Left ventricle myocardium superior (tissue), 1 donor: ENCODE results near the gene GPR78. TPM values are rescaled to one million over a fixed set of nuclear protein-coding genes. Genes with fewer than 3 reads are reported as not detected.

ENCODE experiments used
- ATAC-seq: fragments of 200-7000 bp; cut with Tn5 transposase; one replicate; pipeline ENCODE4 v1.9.1; 2020; ENCODE audit warnings: mild to moderate bottlenecking, moderate library complexity
- DNase-seq: peaks from one replicate; pipeline ENCODE4 v3.0.0-alpha.2; 2020
- intact Hi-C: fragments of 100-400 bp; cut with micrococcal nuclease; formaldehyde crosslinking; loops from one replicate; pipeline ENCODE4 v1.11.0; 2022
- long read RNA-seq: library from polyadenylated mRNA; unstranded; transcript quantifications from one replicate; pipeline ENCODE4 v2.0.0, GENCODE V29; 2021
- total RNA-seq: library from RNA; stranded (reverse); fragmentation: NEBNext Ultra II Directional; extraction: Animal tissue kit (Norgen Biotek cat#: 25700); gene quantifications from one replicate; pipeline ENCODE4 v1.2.1, GENCODE V29; 2021
- donor health status: DM: no; HTN: yes; CAD: no; lungs with severe emphysema.

The GPR78 gene, protein sequence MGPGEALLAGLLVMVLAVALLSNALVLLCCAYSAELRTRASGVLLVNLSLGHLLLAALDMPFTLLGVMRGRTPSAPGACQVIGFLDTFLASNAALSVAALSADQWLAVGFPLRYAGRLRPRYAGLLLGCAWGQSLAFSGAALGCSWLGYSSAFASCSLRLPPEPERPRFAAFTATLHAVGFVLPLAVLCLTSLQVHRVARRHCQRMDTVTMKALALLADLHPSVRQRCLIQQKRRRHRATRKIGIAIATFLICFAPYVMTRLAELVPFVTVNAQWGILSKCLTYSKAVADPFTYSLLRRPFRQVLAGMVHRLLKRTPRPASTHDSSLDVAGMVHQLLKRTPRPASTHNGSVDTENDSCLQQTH
- total RNA-seq: not detected
- long read RNA-seq, partial matches to known transcripts: 0 of 1 reads
- long read RNA-seq, other reads (novel, unspliced or antisense): 1 of 1 reads

GRCh38 chr4:8580321-8581093 lies at the start of gene GPR78:
Gene GPR78 (plus strand): TSS chr4:8580392. CDS start chr4:8580983, 591 bp downstream.
- intact Hi-C loops: no loop called here
- DNase-seq (peak; percentile 81), ATAC-seq (peak; percentile 95)

GRCh38 chr4:8532245-8532781 lies 47.9 kb upstream of the GPR78 start:
- intact Hi-C loops: no loop called here

GRCh38 chr4:8533274-8533865 lies 46.8 kb upstream of the GPR78 start:
- no peak for ATAC-seq
- intact Hi-C loops: no loop called here
- no peak for DNase-seq

More at GRCh38 chr4:8532245-8532781, 47.9 kb upstream of the GPR78 start:
- DNase-seq (no peak), ATAC-seq (no peak)

GRCh38 chr4:8534129-8534528 lies 46.1 kb upstream of the GPR78 start:
- no peak for ATAC-seq
- intact Hi-C loops: no loop called here
- DNase-seq: no peak

DNA sequence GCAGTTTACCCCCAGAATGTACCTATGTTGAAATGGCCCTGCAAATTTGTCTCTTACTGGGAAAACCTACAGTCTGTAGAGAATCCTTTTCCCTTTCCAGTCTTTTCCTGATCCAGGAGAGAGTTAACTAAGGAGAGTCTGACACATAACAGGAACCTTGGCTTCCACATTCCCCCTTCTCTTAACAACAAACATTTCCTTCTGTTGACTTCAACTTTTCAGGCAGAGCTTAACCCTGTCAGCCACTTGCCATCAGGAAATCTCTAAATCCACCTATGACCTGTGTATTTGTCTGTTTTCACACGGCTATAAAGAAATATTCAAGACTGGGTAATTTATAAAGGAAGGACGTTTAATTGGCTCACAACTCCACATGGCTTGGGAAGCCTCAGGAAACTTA lies 45.6 kb upstream of the GPR78 start:
- DNase-seq: no peak
- no peak for ATAC-seq
- intact Hi-C loops: no loop called here

DNA sequence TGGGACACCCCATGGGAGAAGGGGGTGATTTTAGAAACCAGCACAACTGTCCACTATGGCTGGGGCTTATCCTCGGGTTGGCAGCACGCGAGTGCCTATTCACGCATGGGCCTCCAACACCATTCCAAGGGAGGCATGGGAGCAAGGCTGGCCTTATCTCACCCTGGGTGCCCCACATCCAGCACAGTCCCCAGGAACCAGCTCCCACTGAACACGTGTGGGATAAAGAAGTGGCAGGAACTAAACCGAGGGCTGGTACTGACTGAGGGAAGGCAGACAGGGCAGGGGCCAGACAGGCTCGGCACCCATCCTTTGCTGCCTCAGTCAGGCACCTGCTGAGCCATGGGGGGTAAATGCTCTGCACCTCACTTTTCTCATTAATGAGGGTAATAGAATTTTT lies 43.7 kb upstream of the GPR78 start:
- ATAC-seq (no peak), DNase-seq (peak; percentile 9)
- intact Hi-C loops: no loop called here

DNA sequence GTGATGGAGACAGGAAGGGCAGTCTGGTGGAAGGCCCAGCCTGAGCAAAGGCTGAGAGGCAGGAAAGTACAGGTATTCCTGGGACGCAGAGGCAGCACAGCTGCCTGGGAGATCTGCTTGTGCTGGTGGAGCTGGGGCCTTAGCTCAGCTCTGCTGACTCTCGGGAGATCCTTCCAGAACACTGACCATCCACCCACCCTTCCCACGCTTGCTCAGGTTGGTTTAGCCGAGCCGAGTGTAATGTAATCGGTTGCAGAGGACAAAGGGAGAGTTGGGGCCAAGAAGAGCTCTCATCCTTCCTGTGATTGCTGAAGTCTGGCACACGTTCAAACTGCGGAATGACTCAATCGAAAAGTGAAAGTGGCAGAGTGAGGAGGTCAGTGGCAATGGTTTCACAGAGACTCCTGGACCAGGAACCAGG lies 43.1 kb upstream of the GPR78 start:
- ATAC-seq: peak; percentile 74
- DNase-seq: peak; percentile 23
- intact Hi-C loops: no loop called here

- intact Hi-C loops: no loop called here
- DNase-seq: peak; percentile 16
- ATAC-seq: no peak
Measured at GRCh38 chr4:8538076-8538702, 42.0 kb upstream of the GPR78 start.

DNA sequence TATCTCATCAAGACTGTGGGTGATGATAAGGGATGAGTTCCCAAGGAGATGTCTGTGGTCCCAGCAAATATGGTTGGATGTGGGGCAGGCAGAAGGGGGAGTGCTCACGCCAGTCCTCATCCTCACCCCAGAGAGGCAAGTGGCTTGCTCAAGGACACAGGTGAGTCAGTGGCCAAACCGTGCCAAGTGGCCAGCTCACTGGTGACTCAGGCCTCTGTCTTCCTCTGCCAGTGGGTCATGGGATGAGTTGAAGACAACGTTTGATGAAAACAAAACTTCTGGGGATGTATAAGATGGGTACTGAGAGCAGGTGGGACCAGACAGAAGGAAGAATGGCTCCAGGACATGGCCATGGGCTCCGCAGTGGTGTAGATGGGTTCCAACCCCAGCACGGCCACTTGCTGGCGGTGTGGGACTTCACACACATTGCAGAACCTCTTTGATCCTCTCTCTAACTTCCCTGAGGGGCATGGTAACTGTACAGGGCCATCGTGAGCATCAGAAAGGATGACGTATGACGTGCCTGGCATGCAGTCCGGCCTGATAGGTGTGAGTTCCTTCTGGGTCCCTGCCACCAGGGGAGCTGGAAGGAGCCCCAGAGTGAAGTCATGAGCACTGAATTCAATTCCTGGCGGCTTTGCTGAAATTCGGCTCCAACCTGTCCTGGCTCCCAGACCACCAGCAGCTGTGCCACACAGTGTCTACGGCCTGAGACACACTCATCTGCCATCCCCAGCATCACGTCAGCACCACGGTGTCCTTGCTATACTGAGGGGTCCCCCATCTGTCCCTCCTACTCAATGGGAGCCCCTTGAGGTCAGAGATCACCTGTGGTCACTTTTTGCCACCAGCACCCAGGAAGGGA lies 41.3 kb upstream of the GPR78 start:
- ATAC-seq: no peak
- intact Hi-C loops: no loop called here
- peak; percentile 9 for DNase-seq

- intact Hi-C loops: no loop called here
- no peak for ATAC-seq
- DNase-seq: peak; percentile 8
Measured at GRCh38 chr4:8539661-8540060, 40.5 kb upstream of the GPR78 start.

DNA sequence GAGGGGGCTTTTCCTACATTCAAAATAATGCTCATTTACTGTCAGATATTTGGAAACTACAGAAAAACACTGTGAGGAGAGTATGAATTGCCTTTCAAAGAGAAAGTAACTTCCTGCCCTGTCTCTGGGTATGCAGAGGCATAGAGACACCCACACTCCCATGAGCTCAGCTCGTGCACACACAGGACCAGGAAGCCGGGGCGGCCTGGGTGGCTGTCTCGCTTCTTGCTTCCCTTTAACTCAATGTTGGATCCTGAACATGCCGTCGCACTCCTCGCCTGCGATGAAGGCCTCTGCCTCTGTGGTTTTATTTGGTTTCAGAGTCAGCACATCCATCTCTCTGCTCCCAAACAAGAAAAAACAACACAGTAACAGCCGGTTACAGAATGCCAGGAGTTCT lies 40.1 kb upstream of the GPR78 start:
- no peak for ATAC-seq
- intact Hi-C loops: no loop called here
- peak; percentile 12 for DNase-seq

GRCh38 chr4:8540586-8540985 lies 39.6 kb upstream of the GPR78 start:
- ATAC-seq: no peak
- peak; percentile 18 for DNase-seq
- intact Hi-C loops: no loop called here

DNA sequence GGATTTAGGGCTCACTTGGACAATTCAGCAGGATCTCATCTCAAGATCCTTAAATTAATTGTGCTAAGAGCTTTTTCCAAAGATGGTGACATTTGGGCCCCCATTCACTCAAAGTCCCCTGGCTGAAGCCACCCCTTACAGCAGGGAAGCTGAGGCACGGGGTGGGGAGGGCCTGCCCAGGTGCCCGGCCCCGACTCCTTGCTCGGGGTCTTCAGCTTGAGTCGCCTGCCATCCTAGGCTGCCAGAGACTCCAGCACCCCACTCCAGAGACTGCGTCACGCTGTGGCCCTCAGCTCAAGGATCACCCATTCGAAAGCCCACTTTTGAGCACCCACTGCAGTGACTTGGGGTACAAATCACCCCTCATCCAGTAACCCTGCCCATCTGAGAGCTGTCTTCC lies 39.2 kb upstream of the GPR78 start:
- intact Hi-C loops: no loop called here
- DNase-seq (peak; percentile 15), ATAC-seq (no peak)

DNA sequence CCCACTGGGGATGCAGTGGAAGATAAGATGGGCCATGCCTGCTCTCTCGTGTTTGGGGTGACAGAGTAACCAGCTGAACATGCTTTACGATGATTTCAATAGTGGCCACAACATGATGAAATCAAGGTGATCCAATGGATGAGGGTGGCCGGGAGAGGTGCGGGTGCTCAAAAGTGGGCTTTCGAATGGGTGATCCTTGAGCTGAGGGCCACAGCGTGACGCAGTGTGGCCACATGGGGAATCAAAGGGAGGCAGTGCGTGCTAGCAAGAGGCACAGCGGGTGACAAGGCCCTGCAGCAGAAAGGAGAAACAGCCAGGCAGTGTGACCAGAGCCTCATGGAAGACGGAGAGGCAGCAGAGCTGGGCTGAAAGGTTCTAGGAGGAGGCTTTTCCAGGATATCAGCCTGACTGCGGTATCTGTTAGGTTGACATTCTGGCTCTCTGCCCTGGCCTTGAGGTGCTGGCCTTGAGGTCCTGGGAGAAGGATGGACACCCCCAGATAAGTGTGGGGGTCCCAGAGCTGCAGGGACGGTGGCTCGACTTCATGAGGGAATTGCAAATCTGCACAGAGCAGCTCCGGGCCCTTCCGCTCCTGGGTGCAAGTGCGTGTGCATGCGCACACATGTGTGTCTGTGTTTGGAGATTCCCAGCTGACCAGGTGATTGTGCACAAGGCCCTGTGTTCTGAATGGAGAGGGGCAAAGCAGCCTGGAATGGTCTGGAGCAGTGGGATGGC lies 38.0 kb upstream of the GPR78 start:
- no peak for ATAC-seq
- intact Hi-C loops: no loop called here
- DNase-seq: no peak

- ATAC-seq (no peak), DNase-seq (peak; percentile 11)
- intact Hi-C loops: no loop called here
Measured at GRCh38 chr4:8542776-8543525, 37.2 kb upstream of the GPR78 start.

DNA sequence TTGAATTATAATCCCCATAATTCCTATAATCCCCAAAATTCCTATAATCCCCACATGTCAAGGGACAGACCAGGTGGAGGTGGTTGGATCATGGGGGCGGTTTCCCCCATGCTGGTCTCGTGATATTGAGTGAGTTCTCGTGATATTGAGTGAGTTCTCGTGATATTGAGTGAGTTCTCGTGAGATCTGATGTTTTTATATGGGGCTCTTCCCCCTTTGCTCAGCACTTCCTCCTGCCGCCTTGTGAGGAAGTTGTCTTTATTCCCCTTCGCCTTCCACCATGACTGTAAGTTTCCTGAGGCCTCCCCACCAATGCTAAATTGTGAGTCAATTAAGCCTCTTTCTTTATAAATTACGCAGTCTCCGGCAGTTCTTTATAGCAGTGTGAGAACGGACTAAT lies 36.6 kb upstream of the GPR78 start:
- ATAC-seq (no peak), DNase-seq (no peak)
- intact Hi-C loops: no loop called here

DNA sequence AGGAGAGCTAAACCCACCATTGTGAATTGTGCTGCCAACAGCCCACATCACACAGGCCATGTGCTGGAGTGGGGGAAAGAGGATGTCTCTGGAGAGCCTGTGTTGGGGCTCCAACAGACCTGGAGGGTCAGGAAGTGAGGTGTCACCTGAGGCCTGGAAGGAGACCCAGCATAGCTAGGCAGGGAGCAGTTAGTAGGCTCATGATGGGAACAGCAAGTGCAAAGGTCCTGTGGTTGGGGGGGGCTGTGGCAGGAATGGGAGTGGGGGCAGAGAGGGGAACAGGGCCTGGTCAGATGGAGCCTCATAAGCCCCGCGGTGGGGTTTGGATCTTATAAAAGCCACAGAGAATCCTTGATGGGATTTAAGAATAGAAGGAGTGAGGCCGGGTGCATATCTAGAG lies 35.9 kb upstream of the GPR78 start:
- intact Hi-C loops: no loop called here
- ATAC-seq (no peak), DNase-seq (no peak)
